HepG2 (cell line): ENCODE data around the gene TCOF1. TPM values are rescaled to one million over a fixed set of nuclear protein-coding genes. Genes with fewer than 3 reads are reported as not detected.
A peak's percentile ranks its signal among the peaks of the same experiment; 100 is the strongest.

Source experiments
- CREBL2 ChIP-seq: sonication (generic); formaldehyde crosslinking; IDR thresholded peaks from 2 replicates; pipeline ENCODE4 v1.8.1; 2023; ENCODE audit warnings: missing genetic modification reagents, mild to moderate bottlenecking, borderline replicate concordance
- ETV6 ChIP-seq: sonication (generic); formaldehyde crosslinking; conservative IDR thresholded peaks from 2 replicates; pipeline ENCODE4 v1.4.0; 2020; ENCODE audit warnings: missing genetic modification reagents
- MLXIP ChIP-seq: sonication (generic); formaldehyde crosslinking; IDR thresholded peaks from 2 replicates; pipeline ENCODE4 v1.9.0; 2021; ENCODE audit warnings: missing genetic modification reagents, borderline replicate concordance
- POLR2A ChIP-seq, 2 experiments: IDR thresholded peaks; 2 replicates each; pipeline ENCODE4 v1.6.1; 2011; ENCODE audit warnings: low read depth in 2 of 2, low read length in 2 of 2, mild to moderate bottlenecking in 1 of 2, moderate library complexity in 1 of 2; ENCODE audit not compliant: insufficient read depth in 1 of 2
- TBX3 ChIP-seq: fragments of 450-650 bp; IDR thresholded peaks from 2 replicates; pipeline ENCODE4 v1.6.1; 2017; ENCODE audit warnings: antibody characterized with exemption, mild to moderate bottlenecking, inconsistent platforms, borderline replicate concordance
- TFDP2 ChIP-seq: sonication (generic); formaldehyde crosslinking; IDR thresholded peaks from 2 replicates; pipeline ENCODE4 v1.4.0; 2020; ENCODE audit warnings: missing genetic modification reagents
- ZBTB3 ChIP-seq: sonication (generic); formaldehyde crosslinking; IDR thresholded peaks from 2 replicates; pipeline ENCODE4 v1.4.0; 2020; ENCODE audit warnings: low read depth, mild to moderate bottlenecking, moderate library complexity, missing genetic modification reagents, borderline replicate concordance
- ZMAT5 ChIP-seq: sonication (generic); formaldehyde crosslinking; IDR thresholded peaks from 2 replicates; pipeline ENCODE4 v1.5.0; 2020; ENCODE audit warnings: mild to moderate bottlenecking, low read depth, missing genetic modification reagents, borderline replicate concordance
- ZNF441 ChIP-seq: sonication (generic); formaldehyde crosslinking; IDR thresholded peaks from 2 replicates; pipeline ENCODE4 v1.7.0; 2021; ENCODE audit warnings: missing genetic modification reagents, borderline replicate concordance
- ZNF781 ChIP-seq: sonication (generic); formaldehyde crosslinking; IDR thresholded peaks from 2 replicates; pipeline ENCODE4 v1.5.1; 2020; ENCODE audit warnings: borderline replicate concordance, mild to moderate bottlenecking, missing genetic modification reagents; ENCODE audit errors: not compliant biosample characterization
- ZNF788 ChIP-seq: sonication (generic); formaldehyde crosslinking; IDR thresholded peaks from 2 replicates; pipeline ENCODE4 v1.5.0; 2020; ENCODE audit warnings: mild to moderate bottlenecking, missing genetic modification reagents, borderline replicate concordance
- polyA plus RNA-seq, 8 experiments: library from polyadenylated mRNA; depleted of rRNA in 3 of 8; stranded (reverse) in 7 of 8; unstranded in 1 of 8; fragments of >200 nt; fragmentation: Illumina TruSeq in 4 of 8; extraction: Trizol in 4 of 8; gene quantifications; 2 replicates each; pipeline versions ENCODE4 v1.2.1 to v1.2.3, GENCODE V29; 2011 to 2016; ENCODE audit warnings: low read depth in 4 of 8, missing spikeins in 1 of 8, mixed read lengths in 1 of 8; ENCODE audit not compliant: insufficient read depth in 1 of 8
- total RNA-seq, 5 experiments: library from RNA; depleted of rRNA; stranded (reverse); fragments of >200 nt; fragmentation: Illumina TruSeq; extraction: Trizol; gene quantifications; 2 replicates each; pipeline ENCODE4 v1.2.3, GENCODE V29; 2016; ENCODE audit warnings: low read depth in 1 of 5
- TF ChIP-seq, protein P1 (sequence below): sonication (generic); formaldehyde crosslinking; IDR thresholded peaks from 2 replicates; pipeline ENCODE4 v1.5.0; 2020; ENCODE audit warnings: mild to moderate bottlenecking, missing genetic modification reagents
- TF ChIP-seq, protein P2 (sequence below): IDR thresholded peaks from 2 replicates; pipeline ENCODE4 v1.6.1; 2016; ENCODE audit warnings: low read depth
- TF ChIP-seq, protein P3 (sequence below): sonication (generic); formaldehyde crosslinking; IDR thresholded peaks from 2 replicates; pipeline ENCODE4 v1.4.0; 2020; ENCODE audit warnings: missing genetic modification reagents, borderline replicate concordance

TCOF1 gene
- total and polyA plus RNA-seq, 2 of the 13 experiments (the other 11 are each of a cell fraction or from before 2014, with no cell fraction given), result 10.1 to 41.6 TPM

- TF ChIP-seq ZMAT5 (CRISPR knock-in tag) (no peak), ZBTB3 (peak; percentile 52; the same call in 1 of the 2 replicates), CREBL2 (CRISPR knock-in tag) (no peak), TFDP2 (CRISPR knock-in tag) (0 out of 2 replicates have a peak, but pooled peaks have one; percentile 27), ZNF781 (CRISPR knock-in tag) (no peak), ETV6 (CRISPR knock-in tag) (0 out of 2 replicates have a peak, but pooled peaks have one; percentile 41), TBX3 (0 out of 2 replicates have a peak, but pooled peaks have one; percentile 52), ZNF441 (CRISPR knock-in tag) (no peak; the same call in 1 of the 2 replicates), MLXIP (CRISPR knock-in tag) (no peak), POLR2A (IDR thresholded peaks at IDR 0.05; ENCODE audit: insufficient read depth in 1 of 2, low read depth in 2 of 2, low read length in 2 of 2) (no peak), ZNF788 (no peak; the same call in 1 of the 2 replicates)
- TF ChIP-seq, protein P1, sequence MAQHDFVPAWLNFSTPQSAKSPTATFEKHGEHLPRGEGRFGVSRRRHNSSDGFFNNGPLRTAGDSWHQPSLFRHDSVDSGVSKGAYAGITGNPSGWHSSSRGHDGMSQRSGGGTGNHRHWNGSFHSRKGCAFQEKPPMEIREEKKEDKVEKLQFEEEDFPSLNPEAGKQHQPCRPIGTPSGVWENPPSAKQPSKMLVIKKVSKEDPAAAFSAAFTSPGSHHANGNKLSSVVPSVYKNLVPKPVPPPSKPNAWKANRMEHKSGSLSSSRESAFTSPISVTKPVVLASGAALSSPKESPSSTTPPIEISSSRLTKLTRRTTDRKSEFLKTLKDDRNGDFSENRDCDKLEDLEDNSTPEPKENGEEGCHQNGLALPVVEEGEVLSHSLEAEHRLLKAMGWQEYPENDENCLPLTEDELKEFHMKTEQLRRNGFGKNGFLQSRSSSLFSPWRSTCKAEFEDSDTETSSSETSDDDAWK (CRISPR knock-in tag), result no peak
- TF ChIP-seq, protein P2, sequence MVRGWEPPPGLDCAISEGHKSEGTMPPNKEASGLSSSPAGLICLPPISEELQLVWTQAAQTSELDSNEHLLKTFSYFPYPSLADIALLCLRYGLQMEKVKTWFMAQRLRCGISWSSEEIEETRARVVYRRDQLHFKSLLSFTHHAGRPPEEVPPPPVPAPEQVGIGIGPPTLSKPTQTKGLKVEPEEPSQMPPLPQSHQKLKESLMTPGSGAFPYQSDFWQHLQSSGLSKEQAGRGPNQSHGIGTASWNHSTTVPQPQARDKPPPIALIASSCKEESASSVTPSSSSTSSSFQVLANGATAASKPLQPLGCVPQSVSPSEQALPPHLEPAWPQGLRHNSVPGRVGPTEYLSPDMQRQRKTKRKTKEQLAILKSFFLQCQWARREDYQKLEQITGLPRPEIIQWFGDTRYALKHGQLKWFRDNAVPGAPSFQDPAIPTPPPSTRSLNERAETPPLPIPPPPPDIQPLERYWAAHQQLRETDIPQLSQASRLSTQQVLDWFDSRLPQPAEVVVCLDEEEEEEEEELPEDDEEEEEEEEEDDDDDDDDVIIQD (CRISPR knock-in tag), result peak; percentile 30; the same call in 1 of the 2 replicates
- TF ChIP-seq, protein P3, sequence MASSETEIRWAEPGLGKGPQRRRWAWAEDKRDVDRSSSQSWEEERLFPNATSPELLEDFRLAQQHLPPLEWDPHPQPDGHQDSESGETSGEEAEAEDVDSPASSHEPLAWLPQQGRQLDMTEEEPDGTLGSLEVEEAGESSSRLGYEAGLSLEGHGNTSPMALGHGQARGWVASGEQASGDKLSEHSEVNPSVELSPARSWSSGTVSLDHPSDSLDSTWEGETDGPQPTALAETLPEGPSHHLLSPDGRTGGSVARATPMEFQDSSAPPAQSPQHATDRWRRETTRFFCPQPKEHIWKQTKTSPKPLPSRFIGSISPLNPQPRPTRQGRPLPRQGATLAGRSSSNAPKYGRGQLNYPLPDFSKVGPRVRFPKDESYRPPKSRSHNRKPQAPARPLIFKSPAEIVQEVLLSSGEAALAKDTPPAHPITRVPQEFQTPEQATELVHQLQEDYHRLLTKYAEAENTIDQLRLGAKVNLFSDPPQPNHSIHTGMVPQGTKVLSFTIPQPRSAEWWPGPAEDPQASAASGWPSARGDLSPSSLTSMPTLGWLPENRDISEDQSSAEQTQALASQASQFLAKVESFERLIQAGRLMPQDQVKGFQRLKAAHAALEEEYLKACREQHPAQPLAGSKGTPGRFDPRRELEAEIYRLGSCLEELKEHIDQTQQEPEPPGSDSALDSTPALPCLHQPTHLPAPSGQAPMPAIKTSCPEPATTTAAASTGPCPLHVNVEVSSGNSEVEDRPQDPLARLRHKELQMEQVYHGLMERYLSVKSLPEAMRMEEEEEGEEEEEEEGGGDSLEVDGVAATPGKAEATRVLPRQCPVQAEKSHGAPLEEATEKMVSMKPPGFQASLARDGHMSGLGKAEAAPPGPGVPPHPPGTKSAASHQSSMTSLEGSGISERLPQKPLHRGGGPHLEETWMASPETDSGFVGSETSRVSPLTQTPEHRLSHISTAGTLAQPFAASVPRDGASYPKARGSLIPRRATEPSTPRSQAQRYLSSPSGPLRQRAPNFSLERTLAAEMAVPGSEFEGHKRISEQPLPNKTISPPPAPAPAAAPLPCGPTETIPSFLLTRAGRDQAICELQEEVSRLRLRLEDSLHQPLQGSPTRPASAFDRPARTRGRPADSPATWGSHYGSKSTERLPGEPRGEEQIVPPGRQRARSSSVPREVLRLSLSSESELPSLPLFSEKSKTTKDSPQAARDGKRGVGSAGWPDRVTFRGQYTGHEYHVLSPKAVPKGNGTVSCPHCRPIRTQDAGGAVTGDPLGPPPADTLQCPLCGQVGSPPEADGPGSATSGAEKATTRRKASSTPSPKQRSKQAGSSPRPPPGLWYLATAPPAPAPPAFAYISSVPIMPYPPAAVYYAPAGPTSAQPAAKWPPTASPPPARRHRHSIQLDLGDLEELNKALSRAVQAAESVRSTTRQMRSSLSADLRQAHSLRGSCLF, result no peak
These were observed 6.8 kb upstream of the TCOF1 start (continued) for GRCh38 chr5:150350524-150351344.
